Right lobe of liver (tissue), 6 donors: Measurements from ENCODE around the gene GSG1L. TPM values are rescaled to one million over a fixed set of nuclear protein-coding genes. Genes with fewer than 3 reads are reported as not detected.

ENCODE experiments used
- ATAC-seq, 4 donors: fragments of 200-7000 bp; cut with Tn5 transposase; one replicate each; pipeline ENCODE4 v1.9.1; 2020; ENCODE audit warnings: mild to moderate bottlenecking in 4 of 4, moderate library complexity in 4 of 4
- DNase-seq, 3 donors: peaks; one replicate each; pipeline ENCODE4 v3.0.0-alpha.2; 2020
- H3K27ac ChIP-seq, 3 donors: fragments of 200-600 bp; one replicate each; pipeline ENCODE4 v1.8.0; 2022
- H3K27me3 ChIP-seq, 2 donors: fragments of 200-600 bp; one replicate each; pipeline ENCODE4 v1.8.0; 2022
- H3K36me3 ChIP-seq, 4 donors: fragments of 200-600 bp; sonication (generic) in 1 of 4; one replicate each; pipeline versions ENCODE4 v1.5.1 to v1.8.0; 2017 to 2022; ENCODE audit warnings: control low read depth in 1 of 4
- H3K4me1 ChIP-seq, 4 donors: fragments of 200-600 bp; sonication (generic) in 1 of 4; one replicate each; pipeline versions ENCODE4 v1.5.1 to v1.8.0; 2017 to 2022; ENCODE audit warnings: control low read depth in 1 of 4
- H3K4me3 ChIP-seq, 3 donors: fragments of 200-600 bp; one replicate each; pipeline ENCODE4 v1.8.0; 2022
- H3K9me3 ChIP-seq, 4 donors: fragments of 200-600 bp; sonication (generic) in 1 of 4; one replicate each; pipeline versions ENCODE4 v1.5.1 to v1.8.0; 2017 to 2022; ENCODE audit warnings: control low read depth in 1 of 4
- CTCF ChIP-seq, 4 donors: fragments of 200-600 bp in 3 of 4; fragments of 450-650 bp in 1 of 4; IDR thresholded peaks; one replicate each; pipeline versions ENCODE4 v1.5.1 to v1.8.0; 2016 to 2022; ENCODE audit warnings: antibody characterized with exemption in 4 of 4, mild to moderate bottlenecking in 2 of 4
- POLR2A ChIP-seq: fragments of 450-650 bp; IDR thresholded peaks from one replicate; pipeline ENCODE4 v1.6.1; 2017; ENCODE audit warnings: antibody characterized with exemption, mild to moderate bottlenecking
- WGBS: methylation state at CpG from one replicate; pipeline ENCODE4 v1.1.6; 2018; ENCODE audit warnings: low coverage, low lambda C conversion rate; ENCODE audit not compliant: insufficient coverage; ENCODE audit errors: missing lambda C conversion rate; 5-methylcytosine and 5-hydroxymethylcytosine counted together
- intact Hi-C, 2 donors: fragments of 100-400 bp; cut with DNase I; formaldehyde crosslinking; loops; one replicate each; pipeline versions ENCODE4 v1.11.2 to v1.14.1; 2022
- total RNA-seq, 6 experiments: library from RNA; depleted of rRNA in 2 of 6; stranded (reverse); fragments of >200 nt in 2 of 6; fragmentation: NEBNext Ultra II Directional in 3 of 6; extraction: Animal tissue kit (Norgen Biotek cat#: 25700) in 3 of 6; gene quantifications; one replicate each; pipeline versions ENCODE4 v1.1.0 to v1.2.4, GENCODE V29; 2016 to 2023
- donor health status: DM: no; HTN: yes; CAD: no.
- donor health status: DM: no; HTN: no; CAD: no.
- donor health status: DM: no; HTN: no; CAD: no.
- donor health status: DM: no; HTN: yes; CAD: no.
- donor health status: DM: no; HTN: yes; CAD: no.

The GSG1L gene
- total RNA-seq, 6 experiments from 2014 or later, result 0.33 TPM; not detected in 5

- Histone ChIP-seq H3K27me3 (no peaks in the 10 kb centered on the region), H3K36me3 (no peaks in the 10 kb centered on the region), H3K9me3 (no peaks in the 10 kb centered on the region), H3K4me1 (no peaks in the 10 kb centered on the region), H3K4me3 (no peak overlapping the region), H3K27ac (no peak overlapping the region)
- DNase-seq, result no peak
- TF ChIP-seq POLR2A (no peak), CTCF (IDR thresholded peaks at IDR 0.05) (no peak)
- WGBS, result 41% methylated on average over 9 of the region's 17 CpGs
- ATAC-seq, result no peak
- intact Hi-C loops, result no loop called here
Observed at GRCh38 chr16:28009586-28010373, 53.7 kb downstream of the GSG1L start.

GRCh38 chr16:28003923-28004322, 59.6 kb downstream of the GSG1L start:
- DNase-seq (no peak), ATAC-seq (peak in 1 of 4 donors; percentile 17)
- no peaks in the 10 kb centered on the region for H3K27me3 ChIP-seq
- no peaks in the 10 kb centered on the region for H3K36me3 ChIP-seq
- TF ChIP-seq CTCF (IDR thresholded peaks at IDR 0.05) (no peak), POLR2A (no peak)
- intact Hi-C loops, result no loop called here
- no peaks in the 10 kb centered on the region for H3K4me1 ChIP-seq
- H3K9me3 ChIP-seq, result no peaks in the 10 kb centered on the region
- WGBS, result 30% methylated on average over 2 of the region's 9 CpGs
- H3K27ac ChIP-seq, result no peak overlapping the region
- H3K4me3 ChIP-seq, result no peak overlapping the region

- TF ChIP-seq CTCF (IDR thresholded peaks at IDR 0.05), result no peak
- Histone ChIP-seq H3K4me1 (no peaks in the 10 kb centered on the region), H3K4me3 (no peak overlapping the region), H3K36me3 (no peaks in the 10 kb centered on the region), H3K9me3 (no peaks in the 10 kb centered on the region), H3K27ac (no peak overlapping the region), H3K27me3 (no peaks in the 10 kb centered on the region)
- DNase-seq, result no peak
- no peak for ATAC-seq
- intact Hi-C loops, result no loop called here
- 49% methylated on average over 7 of the region's 14 CpGs for WGBS
Observed at GRCh38 chr16:28003021-28003865, 60.3 kb downstream of the GSG1L start.

DNA sequence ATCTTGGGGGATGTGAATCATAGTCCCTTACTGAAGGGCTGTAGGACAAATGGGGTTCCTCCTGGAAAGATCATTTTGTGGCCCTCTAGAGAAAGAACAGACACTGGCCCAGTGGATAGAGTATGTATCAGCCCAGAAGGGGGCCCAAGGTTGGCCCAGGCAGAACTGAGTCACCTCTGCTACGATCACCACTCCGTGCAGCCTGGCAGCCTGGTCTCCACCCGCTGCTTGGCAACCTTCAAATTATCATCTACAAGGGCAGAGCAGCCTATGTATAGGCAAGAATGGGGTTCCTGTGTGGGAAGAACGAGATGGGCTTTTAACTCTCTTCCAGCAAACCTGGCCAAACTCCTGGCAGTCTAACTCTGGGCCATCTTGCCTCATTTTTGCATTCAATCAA, 61.9 kb downstream of the GSG1L start:
- DNase-seq (no peak), ATAC-seq (no peak)
- Histone ChIP-seq H3K36me3 (no peaks in the 10 kb centered on the region), H3K4me1 (no peaks in the 10 kb centered on the region), H3K4me3 (no peak overlapping the region), H3K27ac (no peak overlapping the region), H3K27me3 (no peaks in the 10 kb centered on the region), H3K9me3 (no peaks in the 10 kb centered on the region)
- TF ChIP-seq POLR2A, result no peak
- no peak for TF ChIP-seq CTCF (IDR thresholded peaks at IDR 0.05)
- WGBS, result 80% methylated on average over 2 of the region's 4 CpGs
- intact Hi-C loops, result no loop called here
